ENCODE results near the gene CDK10.
A peak's percentile ranks its signal among the peaks of the same experiment; 100 is the strongest.
"Not testable (repeated sequence)": the region's sequence is repeated elsewhere in the genome, so short reads cannot be mapped to it uniquely, and the experiment has no call there.

Gene CDK10

GRCh38 chr16:89657442-89658220 is 28.9 kb upstream of the CDK10 start, which contains the start of the genes CHMP1A and SPATA33:
TSS of gene CHMP1A (minus strand) at chr16:89657708. CDS start at chr16:89657588, 120 bp downstream.
TSS of gene SPATA33 (plus strand) at chr16:89657836. CDS start at chr16:89657912, 76 bp downstream.
- Mint-ChIP-seq H3K27me3 (no peaks in the 10 kb centered on the region), H3K36me3 (ENCODE audit: low read depth) (peaks cover 65% of the 10 kb centered on the region), H3K27ac (peak within 1 kb of the TSS; percentile 90), H3K9me3 (no peaks in the 10 kb centered on the region), H3K4me1 (ENCODE audit: low read depth) (peaks cover 41% of the 10 kb centered on the region), H3K4me3 (peak within 1 kb of the TSS; percentile 91)
- DNase-seq = peak; percentile 97

- Mint-ChIP-seq H3K27ac (peak overlapping the region; percentile 90), H3K4me1 (ENCODE audit: low read depth) (peaks cover 41% of the 10 kb centered on the region), H3K9me3 (no peaks in the 10 kb centered on the region), H3K4me3 (peak overlapping the region; percentile 91), H3K36me3 (ENCODE audit: low read depth) (peaks cover 70% of the 10 kb centered on the region), H3K27me3 (no peaks in the 10 kb centered on the region)
- no peak for DNase-seq
These were observed 28.1 kb upstream of the CDK10 start for GRCh38 chr16:89658221-89658879.

- Mint-ChIP-seq H3K4me1 (ENCODE audit: low read depth) (peaks cover 30% of the 10 kb centered on the region), H3K27me3 (no peaks in the 10 kb centered on the region), H3K4me3 (peak overlapping the region; percentile 91), H3K9me3 (no peaks in the 10 kb centered on the region), H3K27ac (no peak overlapping the region), H3K36me3 (ENCODE audit: low read depth) (peaks cover 76% of the 10 kb centered on the region)
- no peak for DNase-seq
These were observed 26.3 kb upstream of the CDK10 start for GRCh38 chr16:89660146-89660545.

GRCh38 chr16:89661215-89661614 is 25.3 kb upstream of the CDK10 start:
- H3K27me3 Mint-ChIP-seq = no peaks in the 10 kb centered on the region
- H3K36me3 Mint-ChIP-seq (ENCODE audit: low read depth) = peaks cover 73% of the 10 kb centered on the region
- peaks cover 20% of the 10 kb centered on the region for H3K4me1 Mint-ChIP-seq (ENCODE audit: low read depth)
- H3K9me3 Mint-ChIP-seq = no peaks in the 10 kb centered on the region
- no peak overlapping the region for H3K4me3 Mint-ChIP-seq
- no peak overlapping the region for H3K27ac Mint-ChIP-seq
- no peak for DNase-seq

GRCh38 chr16:89664238-89664637 is 22.3 kb upstream of the CDK10 start:
- not testable (repeated sequence) for H3K27me3 Mint-ChIP-seq, H3K27ac Mint-ChIP-seq, H3K9me3 Mint-ChIP-seq, H3K4me3 Mint-ChIP-seq, DNase-seq
- H3K4me1 Mint-ChIP-seq (ENCODE audit: low read depth) = peaks cover 18% of the 10 kb centered on the region
- peaks cover 65% of the 10 kb centered on the region for H3K36me3 Mint-ChIP-seq (ENCODE audit: low read depth)

GRCh38 chr16:89667000-89667399 is 19.5 kb upstream of the CDK10 start:
- not testable (repeated sequence) for H3K27me3 Mint-ChIP-seq, DNase-seq, H3K9me3 Mint-ChIP-seq, H3K4me3 Mint-ChIP-seq, H3K27ac Mint-ChIP-seq
- Mint-ChIP-seq H3K36me3 (ENCODE audit: low read depth) (peaks cover 41% of the 10 kb centered on the region), H3K4me1 (ENCODE audit: low read depth) (peaks cover 23% of the 10 kb centered on the region)

GRCh38 chr16:89667633-89668032 is 18.9 kb upstream of the CDK10 start:
- no peak for DNase-seq
- Mint-ChIP-seq H3K4me3 (no peak overlapping the region), H3K27ac (no peak overlapping the region), H3K4me1 (ENCODE audit: low read depth) (peaks cover 23% of the 10 kb centered on the region), H3K36me3 (ENCODE audit: low read depth) (peaks cover 37% of the 10 kb centered on the region), H3K27me3 (no peaks in the 10 kb centered on the region), H3K9me3 (peaks cover 2% of the 10 kb centered on the region)

GRCh38 chr16:89668790-89669158 is 17.7 kb upstream of the CDK10 start:
- DNase-seq = no peak
- no peaks in the 10 kb centered on the region for H3K27me3 Mint-ChIP-seq
- peaks cover 23% of the 10 kb centered on the region for H3K4me1 Mint-ChIP-seq (ENCODE audit: low read depth)
- H3K36me3 Mint-ChIP-seq (ENCODE audit: low read depth) = peaks cover 26% of the 10 kb centered on the region
- H3K4me3 Mint-ChIP-seq = no peak overlapping the region
- H3K9me3 Mint-ChIP-seq = peaks cover 2% of the 10 kb centered on the region
- H3K27ac Mint-ChIP-seq = no peak overlapping the region

GRCh38 chr16:89669755-89670154 is 16.7 kb upstream of the CDK10 start:
- no peak for DNase-seq

GRCh38 chr16:89670496-89671431 is 15.7 kb upstream of the CDK10 start:
- H3K27ac Mint-ChIP-seq = peak overlapping the region; percentile 44
- DNase-seq = no peak
- H3K27me3 Mint-ChIP-seq = no peaks in the 10 kb centered on the region
- H3K4me1 Mint-ChIP-seq (ENCODE audit: low read depth) = peaks cover 23% of the 10 kb centered on the region
- H3K36me3 Mint-ChIP-seq (ENCODE audit: low read depth) = peaks cover 11% of the 10 kb centered on the region
- H3K9me3 Mint-ChIP-seq = peaks cover 2% of the 10 kb centered on the region
- no peak overlapping the region for H3K4me3 Mint-ChIP-seq

More at GRCh38 chr16:89669755-89670154, 16.7 kb upstream of the CDK10 start:
- no peak overlapping the region for H3K27ac Mint-ChIP-seq
- H3K36me3 Mint-ChIP-seq (ENCODE audit: low read depth) = peaks cover 18% of the 10 kb centered on the region
- peaks cover 23% of the 10 kb centered on the region for H3K4me1 Mint-ChIP-seq (ENCODE audit: low read depth)
- H3K27me3 Mint-ChIP-seq = no peaks in the 10 kb centered on the region
- peaks cover 2% of the 10 kb centered on the region for H3K9me3 Mint-ChIP-seq
- H3K4me3 Mint-ChIP-seq = no peak overlapping the region

- H3K27me3 Mint-ChIP-seq; H3K9me3 Mint-ChIP-seq; H3K36me3 Mint-ChIP-seq (ENCODE audit: low read depth); DNase-seq; H3K27ac Mint-ChIP-seq; H3K4me3 Mint-ChIP-seq: not testable (repeated sequence)
- H3K4me1 Mint-ChIP-seq (ENCODE audit: low read depth) = peaks cover 23% of the 10 kb centered on the region
These were observed 14.9 kb upstream of the CDK10 start for GRCh38 chr16:89671565-89671964.

GRCh38 chr16:89672177-89672941 is 14.1 kb upstream of the CDK10 start:
- Mint-ChIP-seq H3K4me3 (no peak overlapping the region), H3K4me1 (ENCODE audit: low read depth) (peaks cover 23% of the 10 kb centered on the region), H3K27ac (no peak overlapping the region)

GRCh38 chr16:89678258-89678657 is 8.2 kb upstream of the CDK10 start:
- H3K27ac Mint-ChIP-seq = no peak overlapping the region
- H3K4me1 Mint-ChIP-seq (ENCODE audit: low read depth) = no peaks in the 10 kb centered on the region
- H3K27me3 Mint-ChIP-seq = no peaks in the 10 kb centered on the region
- DNase-seq = no peak
- H3K36me3 Mint-ChIP-seq (ENCODE audit: low read depth) = peaks cover 2% of the 10 kb centered on the region
- H3K9me3 Mint-ChIP-seq = no peaks in the 10 kb centered on the region
- no peak overlapping the region for H3K4me3 Mint-ChIP-seq

More at GRCh38 chr16:89672177-89672941, 14.1 kb upstream of the CDK10 start:
- Mint-ChIP-seq H3K27me3 (no peaks in the 10 kb centered on the region), H3K9me3 (no peaks in the 10 kb centered on the region), H3K36me3 (ENCODE audit: low read depth) (peaks cover 5% of the 10 kb centered on the region)
- no peak for DNase-seq

- peaks cover 19% of the 10 kb centered on the region for H3K4me1 Mint-ChIP-seq (ENCODE audit: low read depth)
- peak overlapping the region; percentile 64 for H3K4me3 Mint-ChIP-seq
- peak overlapping the region; percentile 74 for H3K27ac Mint-ChIP-seq
- H3K27me3 Mint-ChIP-seq = no peaks in the 10 kb centered on the region
- H3K9me3 Mint-ChIP-seq = no peaks in the 10 kb centered on the region
- peaks cover 49% of the 10 kb centered on the region for H3K36me3 Mint-ChIP-seq (ENCODE audit: low read depth)
- DNase-seq = no peak
These were observed 573 bp upstream of the CDK10 start for GRCh38 chr16:89685916-89686315.

Measured in activated T-cell treated with anti-CD3 and anti-CD28 coated beads, Interleukin-2, amount 50 U/mL, for 24 hours (primary cell).